PC-3 (cell line): Measurements from ENCODE around the gene LRRC8B. TPM values are rescaled to one million over a fixed set of nuclear protein-coding genes. Genes with fewer than 3 reads are reported as not detected.

Experiments
- ATAC-seq: fragments of 200-7000 bp; cut with Tn5 transposase; 2 replicates; pipeline ENCODE4 v1.9.1; 2020; ENCODE audit warnings: mild to moderate bottlenecking, moderate library complexity
- BruUV-seq: library from RNA; stranded (reverse); fragments of 400-500 nt; replicated peaks from 2 replicates; lab custom pipeline; 2021; lab: Mats Ljungman, UMichigan
- CTCF ChIA-PET: fragments of 300-600 bp; sonication (Branson Sonifier 250); formaldehyde crosslinking; loops from one replicate; lab custom pipeline; 2022; ENCODE audit warnings: antibody characterized with exemption; lab: Charles Lee
- POLR2A ChIA-PET: fragments of 300-600 bp; sonication (Branson Sonifier 250); formaldehyde crosslinking; loops from one replicate; lab custom pipeline; 2022; ENCODE audit warnings: antibody characterized with exemption; ENCODE audit not compliant: unreplicated experiment; lab: Charles Lee
- DNase-seq: peaks from one replicate; pipeline ENCODE4 v3.0.0-alpha.2; 2015
- H2AFZ ChIP-seq: fragments of 300-600 bp; sonication (generic); 2 replicates; pipeline ENCODE4 v1.6.0; 2016; ENCODE audit warnings: antibody characterized with exemption, low read length
- H3F3A ChIP-seq: fragments of 300-600 bp; sonication (generic); one replicate; pipeline ENCODE4 v1.6.0; 2017; ENCODE audit warnings: antibody characterized with exemption, low read length, control low read depth, mild to moderate bottlenecking; ENCODE audit not compliant: unreplicated experiment
- H3K27ac ChIP-seq: fragments of 300-600 bp; sonication (generic); 2 replicates; pipeline ENCODE4 v1.5.1; 2016; ENCODE audit warnings: mild to moderate bottlenecking, low read length
- H3K27me3 ChIP-seq: fragments of 300-600 bp; sonication (generic); 2 replicates; pipeline ENCODE4 v1.6.1; 2016; ENCODE audit warnings: low read length, mixed read lengths
- H3K36me3 ChIP-seq: fragments of 300-600 bp; sonication (generic); 2 replicates; pipeline ENCODE4 v1.6.1; 2016; ENCODE audit warnings: low read depth, mixed run types, low read length, mixed read lengths
- H3K4me1 ChIP-seq: fragments of 300-600 bp; sonication (generic); 2 replicates; pipeline ENCODE4 v1.5.1; 2016; ENCODE audit warnings: low read length; ENCODE audit not compliant: insufficient read depth
- H3K4me2 ChIP-seq: fragments of 300-600 bp; sonication (generic); 2 replicates; pipeline ENCODE4 v1.6.0; 2016; ENCODE audit warnings: low read length
- H3K4me3 ChIP-seq: fragments of 300-600 bp; sonication (generic); 2 replicates; pipeline ENCODE4 v1.5.1; 2016; ENCODE audit warnings: mild to moderate bottlenecking, low read length, mixed read lengths
- H3K79me2 ChIP-seq: fragments of 300-600 bp; sonication (generic); 2 replicates; pipeline ENCODE4 v1.6.1; 2017; ENCODE audit warnings: low read length, mixed read lengths
- H3K9ac ChIP-seq: fragments of 300-600 bp; sonication (generic); 2 replicates; pipeline ENCODE4 v1.6.0; 2016; ENCODE audit warnings: mild to moderate bottlenecking, low read length
- H3K9me2 ChIP-seq: fragments of 300-600 bp; sonication (generic); replicated peaks from 2 replicates; pipeline ENCODE4 v1.6.1; 2016; ENCODE audit warnings: mixed run types, low read length, mixed read lengths
- H3K9me3 ChIP-seq: fragments of 300-600 bp; sonication (generic); 2 replicates; pipeline ENCODE4 v1.6.1; 2016; ENCODE audit warnings: low read length, mixed read lengths
- H4K20me1 ChIP-seq: fragments of 300-600 bp; sonication (generic); 2 replicates; pipeline ENCODE4 v1.6.1; 2016; ENCODE audit warnings: low read length, mixed read lengths
- EZH2 ChIP-seq: fragments of 300-600 bp; sonication (generic); IDR thresholded peaks from one replicate; pipeline ENCODE4 v1.6.1; 2017; ENCODE audit warnings: antibody characterized with exemption, mild to moderate bottlenecking, low read length; ENCODE audit not compliant: unreplicated experiment
- EZH2phosphoT487 ChIP-seq: fragments of 300-600 bp; sonication (generic); IDR thresholded peaks from 2 replicates; pipeline ENCODE4 v1.6.1; 2018; ENCODE audit warnings: mild to moderate bottlenecking, antibody characterized with exemption, low read length, borderline replicate concordance
- intact Hi-C: fragments of 100-400 bp; cut with micrococcal nuclease; formaldehyde crosslinking; loops from 2 replicates; pipeline ENCODE4 v1.9.0; 2023
- total RNA-seq: library from RNA; depleted of rRNA; stranded (reverse); fragments of >200 nt; gene quantifications from 2 replicates; pipeline ENCODE4 v1.2.3, GENCODE V29; 2014
- TF ChIP-seq, protein P1 (sequence below): fragments of 300-600 bp; sonication (generic); conservative IDR thresholded peaks from 2 replicates; pipeline ENCODE4 v1.5.1; 2017; ENCODE audit warnings: antibody characterized with exemption, low read depth, mild to moderate bottlenecking, low read length

The LRRC8B gene
- total RNA-seq, 1 experiment from 2014 or later = 8.4 TPM

DNA sequence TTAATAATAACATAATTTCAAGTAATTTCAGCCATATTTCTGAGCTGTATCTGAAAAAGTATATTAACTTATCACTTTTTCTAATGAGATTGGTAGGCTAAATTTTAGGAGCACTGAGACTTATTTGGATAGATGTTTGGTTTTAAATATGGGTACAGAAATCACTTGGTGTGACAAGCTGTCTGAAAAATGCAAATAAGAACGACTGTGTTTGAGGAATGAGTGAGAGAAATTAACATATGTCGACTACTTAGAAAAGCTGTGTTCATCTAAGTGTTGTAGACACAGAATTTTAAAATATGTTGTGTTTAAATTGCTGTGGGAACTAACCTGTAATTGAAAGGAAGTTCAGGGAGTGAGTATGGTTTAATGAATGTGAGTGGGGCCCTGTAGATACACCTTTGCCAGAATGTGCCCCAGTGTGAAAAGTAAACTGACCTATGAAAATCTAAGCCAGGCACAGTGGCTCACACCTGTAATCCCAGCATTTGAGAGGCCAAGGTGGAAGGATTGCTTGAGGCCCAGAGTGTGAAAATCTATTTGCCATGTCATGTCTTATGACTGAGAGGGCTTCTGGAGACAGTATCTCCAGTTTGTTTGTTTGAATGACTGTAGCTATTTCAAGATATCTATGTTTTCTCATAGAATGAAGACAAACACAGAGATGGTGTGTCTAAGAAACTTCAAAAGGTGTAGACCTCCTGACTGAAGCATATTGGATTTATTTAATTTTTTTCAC lies 54.5 kb downstream of the LRRC8B start:
- TF ChIP-seq EZH2 (no peak), EZH2phosphoT487 (no peak)
- TF ChIP-seq, protein P1, sequence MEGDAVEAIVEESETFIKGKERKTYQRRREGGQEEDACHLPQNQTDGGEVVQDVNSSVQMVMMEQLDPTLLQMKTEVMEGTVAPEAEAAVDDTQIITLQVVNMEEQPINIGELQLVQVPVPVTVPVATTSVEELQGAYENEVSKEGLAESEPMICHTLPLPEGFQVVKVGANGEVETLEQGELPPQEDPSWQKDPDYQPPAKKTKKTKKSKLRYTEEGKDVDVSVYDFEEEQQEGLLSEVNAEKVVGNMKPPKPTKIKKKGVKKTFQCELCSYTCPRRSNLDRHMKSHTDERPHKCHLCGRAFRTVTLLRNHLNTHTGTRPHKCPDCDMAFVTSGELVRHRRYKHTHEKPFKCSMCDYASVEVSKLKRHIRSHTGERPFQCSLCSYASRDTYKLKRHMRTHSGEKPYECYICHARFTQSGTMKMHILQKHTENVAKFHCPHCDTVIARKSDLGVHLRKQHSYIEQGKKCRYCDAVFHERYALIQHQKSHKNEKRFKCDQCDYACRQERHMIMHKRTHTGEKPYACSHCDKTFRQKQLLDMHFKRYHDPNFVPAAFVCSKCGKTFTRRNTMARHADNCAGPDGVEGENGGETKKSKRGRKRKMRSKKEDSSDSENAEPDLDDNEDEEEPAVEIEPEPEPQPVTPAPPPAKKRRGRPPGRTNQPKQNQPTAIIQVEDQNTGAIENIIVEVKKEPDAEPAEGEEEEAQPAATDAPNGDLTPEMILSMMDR = no peak
- Histone ChIP-seq H3F3A (no peaks in the 10 kb centered on the region), H3K9me3 (no peaks in the 10 kb centered on the region), H3K27ac (no peak overlapping the region), H3K36me3 (peaks cover 21% of the 10 kb centered on the region), H3K27me3 (no peaks in the 10 kb centered on the region), H3K9me2 (no peaks in the 10 kb centered on the region), H2AFZ (no peak overlapping the region), H3K4me1 (no peaks in the 10 kb centered on the region), H4K20me1 (no peaks in the 10 kb centered on the region), H3K4me3 (no peak overlapping the region), H3K79me2 (no peaks in the 10 kb centered on the region), H3K9ac (no peak overlapping the region), H3K4me2 (no peak overlapping the region)
- ChIA-PET CTCF (no interaction called here), POLR2A (no interaction called here)
- BruUV-seq = no TSS peak
- no peak for DNase-seq
- intact Hi-C loops = no loop called here
- ATAC-seq = no peak

DNA sequence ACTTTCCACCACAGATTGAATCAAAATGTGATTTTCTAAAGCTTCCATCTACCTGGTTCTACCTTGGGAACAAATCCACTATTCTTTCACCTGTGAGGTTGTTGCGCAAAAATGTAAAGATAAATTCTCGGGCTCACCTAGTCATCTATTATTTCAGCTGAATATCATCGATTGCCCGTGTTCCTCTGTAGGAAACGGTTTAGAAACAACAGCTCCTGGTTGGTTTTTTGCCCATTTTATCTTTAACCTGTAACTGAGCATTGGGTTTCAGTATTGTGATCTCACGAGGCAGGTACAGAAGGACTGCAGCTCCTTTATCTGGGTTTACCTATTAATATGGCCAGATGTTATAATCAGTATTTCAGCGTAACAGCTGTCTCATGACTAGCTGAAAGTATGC lies 55.4 kb downstream of the LRRC8B start:
- no peaks in the 10 kb centered on the region for H4K20me1 ChIP-seq
- H3K27ac ChIP-seq = no peak overlapping the region
- H3K4me1 ChIP-seq = no peaks in the 10 kb centered on the region
- no peak overlapping the region for H2AFZ ChIP-seq
- no peaks in the 10 kb centered on the region for H3F3A ChIP-seq
- TF ChIP-seq, protein P1 = no peak
- TF ChIP-seq EZH2phosphoT487 (no peak), EZH2 (no peak)
- no peak overlapping the region for H3K4me2 ChIP-seq
- POLR2A ChIA-PET = no interaction called here
- CTCF ChIA-PET = no interaction called here
- BruUV-seq = no TSS peak
- no peaks in the 10 kb centered on the region for H3K27me3 ChIP-seq
- H3K4me3 ChIP-seq = no peak overlapping the region
- no peak for DNase-seq
- no peaks in the 10 kb centered on the region for H3K9me2 ChIP-seq
- no peak for ATAC-seq
- intact Hi-C loops = no loop called here
- no peaks in the 10 kb centered on the region for H3K79me2 ChIP-seq
- no peak overlapping the region for H3K9ac ChIP-seq
- no peaks in the 10 kb centered on the region for H3K9me3 ChIP-seq
- H3K36me3 ChIP-seq = peaks cover 28% of the 10 kb centered on the region

DNA sequence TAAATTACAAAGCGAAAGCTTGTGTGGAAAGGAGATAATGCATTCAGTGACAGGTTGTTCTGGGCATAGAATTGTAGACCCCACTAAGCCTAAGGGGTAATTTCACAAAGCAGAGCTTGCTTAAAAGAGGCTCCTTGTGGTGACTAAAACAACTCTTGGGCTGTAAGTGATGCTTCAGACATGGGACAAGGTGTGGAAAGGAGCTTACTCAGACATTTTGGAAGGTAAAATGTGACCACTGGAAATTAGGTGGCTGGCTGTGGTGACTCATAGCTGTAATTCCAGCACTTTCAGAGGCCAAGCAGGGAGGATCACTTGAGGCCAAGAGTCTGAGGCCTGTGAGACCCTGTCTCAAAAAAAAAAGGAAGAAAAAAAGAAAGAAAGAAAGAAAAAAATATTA lies 57.2 kb downstream of the LRRC8B start:
- Histone ChIP-seq H3K4me2 (no peak overlapping the region), H3K4me1 (no peaks in the 10 kb centered on the region), H3K79me2 (no peaks in the 10 kb centered on the region), H2AFZ (no peak overlapping the region), H4K20me1 (no peaks in the 10 kb centered on the region), H3F3A (no peaks in the 10 kb centered on the region), H3K9ac (no peak overlapping the region), H3K9me3 (no peaks in the 10 kb centered on the region), H3K9me2 (no peaks in the 10 kb centered on the region), H3K4me3 (no peak overlapping the region), H3K27me3 (no peaks in the 10 kb centered on the region), H3K36me3 (peaks cover 24% of the 10 kb centered on the region), H3K27ac (no peak overlapping the region)
- BruUV-seq = no TSS peak
- TF ChIP-seq EZH2phosphoT487 (no peak), EZH2 (no peak)
- TF ChIP-seq, protein P1 = no peak
- ATAC-seq (no peak), DNase-seq (peak; percentile 50)
- CTCF ChIA-PET = no interaction called here
- intact Hi-C loops = no loop called here
- POLR2A ChIA-PET = interaction anchor here (0.7 kb wide), 1 partner anchor 58 kb away, joined by 6 read pairs; no protein-coding TSS in a partner anchor
